Activated CD4-positive, alpha-beta memory T cell treated with anti-CD3 and anti-CD28 coated beads, Interleukin-2, amount 10 ng/mL, durations not matched to agents 7 days and 5 days (primary cell): ENCODE data around the gene LPP. TPM values are rescaled to one million over a fixed set of nuclear protein-coding genes. Genes with fewer than 3 reads are reported as not detected.
A peak's percentile ranks its signal among the peaks of the same experiment; 100 is the strongest.

Experiments used
- CTCF ChIA-PET: fragments of 350-600 bp; sonication (Branson Sonifier 250); formaldehyde crosslinking; loops from one replicate; lab custom pipeline; 2021; ENCODE audit warnings: antibody characterized with exemption, inconsistent platforms; lab: Charles Lee
- POLR2A ChIA-PET: fragments of 350-600 bp; sonication (Branson Sonifier 250); formaldehyde crosslinking; loops from one replicate; lab custom pipeline; 2021; ENCODE audit warnings: antibody characterized with exemption; lab: Charles Lee
- DNase-seq: peaks from one replicate; pipeline ENCODE4 v3.0.0-alpha.2; 2020
- H3K27ac Mint-ChIP-seq: one replicate; pipeline ENCODE4 v1.8.0; 2021; ENCODE audit warnings: mild to moderate bottlenecking, mixed read lengths
- H3K27me3 Mint-ChIP-seq: one replicate; pipeline ENCODE4 v1.8.0; 2021; ENCODE audit warnings: mixed read lengths
- H3K36me3 Mint-ChIP-seq: one replicate; pipeline ENCODE4 v1.8.0; 2021; ENCODE audit warnings: low read depth, mixed read lengths
- H3K4me1 Mint-ChIP-seq: one replicate; pipeline ENCODE4 v1.8.0; 2021; ENCODE audit warnings: mixed read lengths
- H3K4me3 Mint-ChIP-seq: one replicate; pipeline ENCODE4 v1.8.0; 2021; ENCODE audit warnings: mild to moderate bottlenecking, mixed read lengths
- H3K9me3 Mint-ChIP-seq: one replicate; pipeline ENCODE4 v1.8.0; 2021; ENCODE audit warnings: mixed read lengths
- total RNA-seq, 2 experiments: library from RNA; stranded (reverse); gene quantifications; one replicate each; pipeline ENCODE4 v1.2.3, GENCODE V29; 2021

LPP gene
- total RNA-seq, 2 experiments from 2014 or later = 51.4 to 52.4 TPM

- CTCF ChIA-PET = interaction anchor here (0.7 kb wide), 1 partner anchor 530 kb away, joined by 5 read pairs; no protein-coding TSS in a partner anchor
- Mint-ChIP-seq H3K4me3 (no peak overlapping the region), H3K27ac (no peak overlapping the region), H3K27me3 (no peaks in the 10 kb centered on the region), H3K36me3 (no peaks in the 10 kb centered on the region), H3K9me3 (no peaks in the 10 kb centered on the region), H3K4me1 (peaks cover 8% of the 10 kb centered on the region)
- DNase-seq = no peak
- POLR2A ChIA-PET = no interaction called here
These were observed 116.5 kb downstream of the LPP start for GRCh38 chr3:188270423-188270972.

GRCh38 chr3:188271226-188271914 lies 117.4 kb downstream of the LPP start:
- CTCF ChIA-PET = no interaction called here
- Mint-ChIP-seq H3K36me3 (no peaks in the 10 kb centered on the region), H3K4me1 (peaks cover 8% of the 10 kb centered on the region), H3K27ac (no peak overlapping the region), H3K4me3 (no peak overlapping the region), H3K9me3 (no peaks in the 10 kb centered on the region), H3K27me3 (no peaks in the 10 kb centered on the region)
- POLR2A ChIA-PET = no interaction called here
- no peak for DNase-seq

- Mint-ChIP-seq H3K27me3 (no peaks in the 10 kb centered on the region), H3K27ac (no peak overlapping the region), H3K36me3 (no peaks in the 10 kb centered on the region), H3K4me1 (peaks cover 8% of the 10 kb centered on the region), H3K4me3 (no peak overlapping the region), H3K9me3 (no peaks in the 10 kb centered on the region)
- no peak for DNase-seq
- ChIA-PET POLR2A (no interaction called here), CTCF (no interaction called here)
These were observed 118.8 kb downstream of the LPP start for GRCh38 chr3:188272481-188273372.

- Mint-ChIP-seq H3K27me3 (no peaks in the 10 kb centered on the region), H3K4me3 (no peak overlapping the region), H3K36me3 (no peaks in the 10 kb centered on the region), H3K27ac (no peak overlapping the region), H3K9me3 (no peaks in the 10 kb centered on the region), H3K4me1 (peaks cover 8% of the 10 kb centered on the region)
- no peak for DNase-seq
- ChIA-PET CTCF (no interaction called here), POLR2A (no interaction called here)
These were observed 120.4 kb downstream of the LPP start for GRCh38 chr3:188274249-188274915.

GRCh38 chr3:188276375-188276774 lies 122.4 kb downstream of the LPP start:
- no peak for DNase-seq
- H3K36me3 Mint-ChIP-seq = no peaks in the 10 kb centered on the region
- POLR2A ChIA-PET = no interaction called here
- H3K4me1 Mint-ChIP-seq = peaks cover 6% of the 10 kb centered on the region
- H3K27me3 Mint-ChIP-seq = no peaks in the 10 kb centered on the region
- CTCF ChIA-PET = interaction anchor here (0.7 kb wide), 1 partner anchor 279 kb away, joined by 4 read pairs; no protein-coding TSS in a partner anchor
- H3K4me3 Mint-ChIP-seq = no peak overlapping the region
- no peak overlapping the region for H3K27ac Mint-ChIP-seq
- no peaks in the 10 kb centered on the region for H3K9me3 Mint-ChIP-seq

- CTCF ChIA-PET = interaction anchor here (3.9 kb wide), 1 partner anchor 539 kb away, joined by 15 read pairs; no protein-coding TSS in a partner anchor
- no peaks in the 10 kb centered on the region for H3K36me3 Mint-ChIP-seq
- H3K27me3 Mint-ChIP-seq = no peaks in the 10 kb centered on the region
- H3K27ac Mint-ChIP-seq = no peak overlapping the region
- no peak overlapping the region for H3K4me3 Mint-ChIP-seq
- POLR2A ChIA-PET = no interaction called here
- DNase-seq = no peak
- no peaks in the 10 kb centered on the region for H3K9me3 Mint-ChIP-seq
- H3K4me1 Mint-ChIP-seq = peaks cover 8% of the 10 kb centered on the region
These were observed 124.9 kb downstream of the LPP start for GRCh38 chr3:188278717-188279324.

- ChIA-PET CTCF (interaction anchor here (0.9 to 3.9 kb wide), 2 partner anchors 537 to 540 kb away, joined by 3 to 15 read pairs; no protein-coding TSS in a partner anchor), POLR2A (no interaction called here)
- H3K27ac Mint-ChIP-seq = no peak overlapping the region
- no peaks in the 10 kb centered on the region for H3K9me3 Mint-ChIP-seq
- H3K4me1 Mint-ChIP-seq = peaks cover 16% of the 10 kb centered on the region
- no peaks in the 10 kb centered on the region for H3K36me3 Mint-ChIP-seq
- DNase-seq = no peak
- H3K27me3 Mint-ChIP-seq = no peaks in the 10 kb centered on the region
- H3K4me3 Mint-ChIP-seq = no peak overlapping the region
These were observed 125.8 kb downstream of the LPP start for GRCh38 chr3:188279502-188280335.

- no peak overlapping the region for H3K27ac Mint-ChIP-seq
- DNase-seq = no peak
- H3K36me3 Mint-ChIP-seq = no peaks in the 10 kb centered on the region
These were observed 126.7 kb downstream of the LPP start for GRCh38 chr3:188280627-188281026.

GRCh38 chr3:188282871-188283270 lies 128.9 kb downstream of the LPP start:
- DNase-seq = no peak
- POLR2A ChIA-PET = interaction anchor here (1.2 to 1.3 kb wide), 2 partner anchors 16 to 17 kb away, joined by 3 to 4 read pairs; no protein-coding TSS in a partner anchor
- no peaks in the 10 kb centered on the region for H3K9me3 Mint-ChIP-seq
- CTCF ChIA-PET = interaction anchor here (0.5 to 1.3 kb wide), 2 partner anchors 542 to 865 kb away, joined by 4 to 7 read pairs; no protein-coding TSS in a partner anchor
- H3K36me3 Mint-ChIP-seq = no peaks in the 10 kb centered on the region
- H3K27me3 Mint-ChIP-seq = no peaks in the 10 kb centered on the region
- H3K4me3 Mint-ChIP-seq = no peak overlapping the region
- H3K27ac Mint-ChIP-seq = no peak overlapping the region
- H3K4me1 Mint-ChIP-seq = peaks cover 30% of the 10 kb centered on the region

More at GRCh38 chr3:188280627-188281026, 126.7 kb downstream of the LPP start:
- CTCF ChIA-PET = interaction anchor here (0.7 to 3.9 kb wide), 3 partner anchors 105 to 541 kb away, joined by 4 to 15 read pairs (median 4); no protein-coding TSS in a partner anchor
- H3K9me3 Mint-ChIP-seq = no peaks in the 10 kb centered on the region
- H3K4me3 Mint-ChIP-seq = no peak overlapping the region
- H3K27me3 Mint-ChIP-seq = no peaks in the 10 kb centered on the region
- H3K4me1 Mint-ChIP-seq = peaks cover 24% of the 10 kb centered on the region
- POLR2A ChIA-PET = no interaction called here

GRCh38 chr3:188283347-188283746 lies 129.4 kb downstream of the LPP start:
- Mint-ChIP-seq H3K27ac (no peak overlapping the region), H3K27me3 (no peaks in the 10 kb centered on the region), H3K9me3 (no peaks in the 10 kb centered on the region), H3K4me3 (no peak overlapping the region), H3K4me1 (peaks cover 30% of the 10 kb centered on the region), H3K36me3 (no peaks in the 10 kb centered on the region)
- ChIA-PET POLR2A (interaction anchor here (1.3 kb wide), 1 partner anchor 18 kb away, joined by 3 read pairs; no protein-coding TSS in a partner anchor), CTCF (interaction anchor here (1.2 kb wide), 1 partner anchor 544 kb away, joined by 5 read pairs; no protein-coding TSS in a partner anchor)
- no peak for DNase-seq

GRCh38 chr3:188284455-188285212 lies 130.7 kb downstream of the LPP start:
- Mint-ChIP-seq H3K9me3 (no peaks in the 10 kb centered on the region), H3K4me3 (no peak overlapping the region), H3K27ac (no peak overlapping the region), H3K36me3 (no peaks in the 10 kb centered on the region), H3K27me3 (no peaks in the 10 kb centered on the region), H3K4me1 (peaks cover 30% of the 10 kb centered on the region)
- ChIA-PET CTCF (interaction anchor here (1.0 to 1.2 kb wide), 2 partner anchors 544 to 546 kb away, joined by 4 to 5 read pairs; no protein-coding TSS in a partner anchor), POLR2A (interaction anchor here (0.8 kb wide), 1 partner anchor 14 kb away, joined by 3 read pairs; no protein-coding TSS in a partner anchor)
- DNase-seq = peak; percentile 22
